Measurements from ENCODE around the gene MUC20.
"Not testable (repeated sequence)": the region's sequence is repeated elsewhere in the genome, so short reads cannot be mapped to it uniquely, and the experiment has no call there.

The MUC20 gene

GRCh38 chr3:195737782-195738181 is 17.0 kb downstream of the MUC20 start:
- not testable (repeated sequence) for H3K4me3 ChIP-seq (ENCODE audit: low read depth, low read length)

GRCh38 chr3:195738274-195739044 is 17.7 kb downstream of the MUC20 start:
- no CpG with 5 or more reads among the region's 14 CpGs for WGBS (ENCODE audit: extremely low coverage, insufficient coverage, insufficient read length)
- Histone ChIP-seq H2BK12ac (ENCODE audit: low read length) (no peak overlapping the region), H3K14ac (ENCODE audit: low read length) (no peak overlapping the region), H3K4me3 (ENCODE audit: low read depth, low read length) (no peak overlapping the region), H2BK120ac (ENCODE audit: insufficient read depth, low read length, poor library complexity) (no peak overlapping the region), H3K9ac (ENCODE audit: low read length) (no peak overlapping the region), H4K12ac (ENCODE audit: low read depth, low read length) (no peak overlapping the region), H3K9me3 (ENCODE audit: insufficient read depth, low read depth, low read length) (no peaks in the 10 kb centered on the region), H3K27me3 (ENCODE audit: insufficient read depth, low read length) (no peaks in the 10 kb centered on the region), H3K18ac (ENCODE audit: low read length) (no peak overlapping the region), H4K8ac (ENCODE audit: low read depth, low read length) (no peak overlapping the region), H3K4me2 (ENCODE audit: low read length) (no peak overlapping the region), H3K4ac (ENCODE audit: low read depth, low read length) (no peak overlapping the region), H3K4me1 (ENCODE audit: control insufficient read depth in 1 of 2, insufficient read depth in 2 of 2, low read length in 2 of 2) (no peaks in the 10 kb centered on the region), H2BK5ac (ENCODE audit: low read depth, low read length, poor library complexity) (no peak overlapping the region), H3K79me1 (ENCODE audit: low read length) (no peaks in the 10 kb centered on the region), H2AFZ (ENCODE audit: insufficient read depth, low read length, poor library complexity) (no peak overlapping the region), H3K23ac (ENCODE audit: low read length) (no peak overlapping the region), H3K79me2 (ENCODE audit: control insufficient read depth, insufficient read depth, low read length, poor library complexity) (no peaks in the 10 kb centered on the region), H3K27ac (ENCODE audit: low read depth, low read length) (no peak overlapping the region), H2AK5ac (ENCODE audit: low read length) (no peak overlapping the region), H4K91ac (ENCODE audit: low read depth, low read length) (no peak overlapping the region), H3K36me3 (ENCODE audit: control insufficient read depth in 1 of 2, insufficient read depth in 2 of 2, low read length in 2 of 2) (no peaks in the 10 kb centered on the region)
- no peak for DNase-seq

More at GRCh38 chr3:195737782-195738181, 17.0 kb downstream of the MUC20 start:
- H3K4me2 ChIP-seq (ENCODE audit: low read length); H3K27me3 ChIP-seq (ENCODE audit: insufficient read depth, low read length); H2AFZ ChIP-seq (ENCODE audit: insufficient read depth, low read length, poor library complexity); H2BK12ac ChIP-seq (ENCODE audit: low read length); H3K79me1 ChIP-seq (ENCODE audit: low read length); H3K36me3 ChIP-seq (ENCODE audit: control insufficient read depth in 1 of 2, insufficient read depth in 2 of 2, low read length in 2 of 2); H3K9me3 ChIP-seq (ENCODE audit: insufficient read depth, low read depth, low read length); H4K91ac ChIP-seq (ENCODE audit: low read depth, low read length); H3K18ac ChIP-seq (ENCODE audit: low read length); H2AK5ac ChIP-seq (ENCODE audit: low read length); DNase-seq; H2BK120ac ChIP-seq (ENCODE audit: insufficient read depth, low read length, poor library complexity); H2BK5ac ChIP-seq (ENCODE audit: low read depth, low read length, poor library complexity); H4K8ac ChIP-seq (ENCODE audit: low read depth, low read length); H3K4me1 ChIP-seq (ENCODE audit: control insufficient read depth in 1 of 2, insufficient read depth in 2 of 2, low read length in 2 of 2); H3K79me2 ChIP-seq (ENCODE audit: control insufficient read depth, insufficient read depth, low read length, poor library complexity); H4K12ac ChIP-seq (ENCODE audit: low read depth, low read length); H3K23ac ChIP-seq (ENCODE audit: low read length); H3K4ac ChIP-seq (ENCODE audit: low read depth, low read length); H3K14ac ChIP-seq (ENCODE audit: low read length); H3K9ac ChIP-seq (ENCODE audit: low read length); H3K27ac ChIP-seq (ENCODE audit: low read depth, low read length): not testable (repeated sequence)
- no CpG with 5 or more reads among the region's 6 CpGs for WGBS (ENCODE audit: extremely low coverage, insufficient coverage, insufficient read length)

GRCh38 chr3:195739561-195740111 is 18.9 kb downstream of the MUC20 start:
- no peak overlapping the region for H4K12ac ChIP-seq (ENCODE audit: low read depth, low read length)
- no peak for DNase-seq
- H3K36me3 ChIP-seq (ENCODE audit: control insufficient read depth in 1 of 2, insufficient read depth in 2 of 2, low read length in 2 of 2) = no peaks in the 10 kb centered on the region
- H4K91ac ChIP-seq (ENCODE audit: low read depth, low read length) = no peak overlapping the region
- no peaks in the 10 kb centered on the region for H3K79me2 ChIP-seq (ENCODE audit: control insufficient read depth, insufficient read depth, low read length, poor library complexity)
- no peak overlapping the region for H2BK120ac ChIP-seq (ENCODE audit: insufficient read depth, low read length, poor library complexity)
- H3K4ac ChIP-seq (ENCODE audit: low read depth, low read length) = no peak overlapping the region
- H3K4me3 ChIP-seq (ENCODE audit: low read depth, low read length) = no peak overlapping the region
- no peaks in the 10 kb centered on the region for H3K79me1 ChIP-seq (ENCODE audit: low read length)
- H3K27me3 ChIP-seq (ENCODE audit: insufficient read depth, low read length) = no peaks in the 10 kb centered on the region
- no peaks in the 10 kb centered on the region for H3K4me1 ChIP-seq (ENCODE audit: control insufficient read depth in 1 of 2, insufficient read depth in 2 of 2, low read length in 2 of 2)
- no peak overlapping the region for H3K4me2 ChIP-seq (ENCODE audit: low read length)
- WGBS (ENCODE audit: extremely low coverage, insufficient coverage, insufficient read length) = no CpG with 5 or more reads among the region's 13 CpGs
- no peak overlapping the region for H3K14ac ChIP-seq (ENCODE audit: low read length)
- H3K23ac ChIP-seq (ENCODE audit: low read length) = no peak overlapping the region
- H3K27ac ChIP-seq (ENCODE audit: low read depth, low read length) = no peak overlapping the region
- no peak overlapping the region for H3K9ac ChIP-seq (ENCODE audit: low read length)
- no peak overlapping the region for H2AFZ ChIP-seq (ENCODE audit: insufficient read depth, low read length, poor library complexity)
- no peak overlapping the region for H4K8ac ChIP-seq (ENCODE audit: low read depth, low read length)
- H3K18ac ChIP-seq (ENCODE audit: low read length) = no peak overlapping the region
- no peak overlapping the region for H2BK12ac ChIP-seq (ENCODE audit: low read length)
- H2AK5ac ChIP-seq (ENCODE audit: low read length) = no peak overlapping the region
- no peaks in the 10 kb centered on the region for H3K9me3 ChIP-seq (ENCODE audit: insufficient read depth, low read depth, low read length)
- H2BK5ac ChIP-seq (ENCODE audit: low read depth, low read length, poor library complexity) = no peak overlapping the region

GRCh38 chr3:195744437-195744836 is 23.7 kb downstream of the MUC20 start:
- Histone ChIP-seq H2BK12ac (ENCODE audit: low read length) (no peak overlapping the region), H2AK5ac (ENCODE audit: low read length) (no peak overlapping the region), H3K36me3 (ENCODE audit: control insufficient read depth in 1 of 2, insufficient read depth in 2 of 2, low read length in 2 of 2) (no peaks in the 10 kb centered on the region), H3K23ac (ENCODE audit: low read length) (no peak overlapping the region), H3K4me2 (ENCODE audit: low read length) (no peak overlapping the region), H3K4me3 (ENCODE audit: low read depth, low read length) (no peak overlapping the region), H3K18ac (ENCODE audit: low read length) (no peak overlapping the region), H3K4ac (ENCODE audit: low read depth, low read length) (no peak overlapping the region), H2BK5ac (ENCODE audit: low read depth, low read length, poor library complexity) (no peak overlapping the region), H4K8ac (ENCODE audit: low read depth, low read length) (no peak overlapping the region), H2AFZ (ENCODE audit: insufficient read depth, low read length, poor library complexity) (no peak overlapping the region), H2BK120ac (ENCODE audit: insufficient read depth, low read length, poor library complexity) (no peak overlapping the region), H3K27ac (ENCODE audit: low read depth, low read length) (no peak overlapping the region), H3K9me3 (ENCODE audit: insufficient read depth, low read depth, low read length) (peaks cover 3% of the 10 kb centered on the region), H3K4me1 (ENCODE audit: control insufficient read depth in 1 of 2, insufficient read depth in 2 of 2, low read length in 2 of 2) (peaks cover 2% of the 10 kb centered on the region in 2 experiments), H4K91ac (ENCODE audit: low read depth, low read length) (no peak overlapping the region), H4K12ac (ENCODE audit: low read depth, low read length) (no peak overlapping the region), H3K79me1 (ENCODE audit: low read length) (no peaks in the 10 kb centered on the region), H3K14ac (ENCODE audit: low read length) (no peak overlapping the region), H3K79me2 (ENCODE audit: control insufficient read depth, insufficient read depth, low read length, poor library complexity) (no peaks in the 10 kb centered on the region), H3K9ac (ENCODE audit: low read length) (no peak overlapping the region), H3K27me3 (ENCODE audit: insufficient read depth, low read length) (no peaks in the 10 kb centered on the region)
- no CpG with 5 or more reads among the region's 4 CpGs for WGBS (ENCODE audit: extremely low coverage, insufficient coverage, insufficient read length)
- no peak for DNase-seq
